ENCODE results near the gene ATG2B. TPM values are rescaled to one million over a fixed set of nuclear protein-coding genes. Genes with fewer than 3 reads are reported as not detected.

The ATG2B gene
- total RNA-seq, 1 donor from 2014 or later = 10.0 TPM

GRCh38 chr14:96235426-96235825, 127.7 kb downstream of the ATG2B start:
- H3K27ac ChIP-seq (replicated peaks) = no peak overlapping the region
- H3K4me1 ChIP-seq = no peaks in the 10 kb centered on the region
- no peaks in the 10 kb centered on the region for H3K36me3 ChIP-seq
- DNase-seq = no peak
- no peaks in the 10 kb centered on the region for H3K9me3 ChIP-seq (replicated peaks)
- intact Hi-C loops (cut with micrococcal nuclease) = no loop called here
- peaks cover 47% of the 10 kb centered on the region for H3K27me3 ChIP-seq (ENCODE audit: low read depth)
- TF ChIP-seq CTCF (IDR thresholded peaks at IDR 0.05; ENCODE audit: borderline replicate concordance) = no peak
- H3K4me3 ChIP-seq = no peak overlapping the region

GRCh38 chr14:96233661-96234060, 129.5 kb downstream of the ATG2B start:
- intact Hi-C loops (cut with micrococcal nuclease) = no loop called here

GRCh38 chr14:96232506-96232905, 130.6 kb downstream of the ATG2B start:
- H3K9me3 ChIP-seq (replicated peaks) = peaks cover 15% of the 10 kb centered on the region
- no peak overlapping the region for H3K4me3 ChIP-seq
- H3K27me3 ChIP-seq (ENCODE audit: low read depth) = peaks cover 41% of the 10 kb centered on the region
- H3K27ac ChIP-seq (replicated peaks) = no peak overlapping the region
- H3K4me1 ChIP-seq = no peaks in the 10 kb centered on the region
- intact Hi-C loops (cut with micrococcal nuclease) = no loop called here
- DNase-seq = no peak
- no peak for TF ChIP-seq CTCF (IDR thresholded peaks at IDR 0.05; ENCODE audit: borderline replicate concordance)
- no peaks in the 10 kb centered on the region for H3K36me3 ChIP-seq

More at GRCh38 chr14:96233661-96234060, 129.5 kb downstream of the ATG2B start:
- Histone ChIP-seq H3K27ac (replicated peaks) (no peak overlapping the region), H3K27me3 (ENCODE audit: low read depth) (peaks cover 40% of the 10 kb centered on the region), H3K4me3 (no peak overlapping the region), H3K9me3 (replicated peaks) (peaks cover 3% of the 10 kb centered on the region), H3K4me1 (no peaks in the 10 kb centered on the region), H3K36me3 (no peaks in the 10 kb centered on the region)
- TF ChIP-seq CTCF (IDR thresholded peaks at IDR 0.05; ENCODE audit: borderline replicate concordance) = no peak
- no peak for DNase-seq

- no peak for DNase-seq
- no peak for TF ChIP-seq CTCF (IDR thresholded peaks at IDR 0.05; ENCODE audit: borderline replicate concordance)
- H3K27ac ChIP-seq (replicated peaks) = no peak overlapping the region
- no peaks in the 10 kb centered on the region for H3K4me1 ChIP-seq
- peaks cover 34% of the 10 kb centered on the region for H3K27me3 ChIP-seq (ENCODE audit: low read depth)
- intact Hi-C loops (cut with micrococcal nuclease) = no loop called here
- H3K4me3 ChIP-seq = no peak overlapping the region
- peaks cover 15% of the 10 kb centered on the region for H3K9me3 ChIP-seq (replicated peaks)
- H3K36me3 ChIP-seq = no peaks in the 10 kb centered on the region
Measured at GRCh38 chr14:96231526-96232130, 131.5 kb downstream of the ATG2B start.

GRCh38 chr14:96231056-96231455, 132.1 kb downstream of the ATG2B start:
- no peak overlapping the region for H3K4me3 ChIP-seq
- no peaks in the 10 kb centered on the region for H3K4me1 ChIP-seq
- H3K9me3 ChIP-seq (replicated peaks) = peaks cover 15% of the 10 kb centered on the region
- intact Hi-C loops (cut with micrococcal nuclease) = no loop called here
- no peak for TF ChIP-seq CTCF (IDR thresholded peaks at IDR 0.05; ENCODE audit: borderline replicate concordance)
- H3K27me3 ChIP-seq (ENCODE audit: low read depth) = peaks cover 29% of the 10 kb centered on the region
- H3K27ac ChIP-seq (replicated peaks) = no peak overlapping the region
- H3K36me3 ChIP-seq = no peaks in the 10 kb centered on the region
- no peak for DNase-seq

Data from left ventricle myocardium inferior (tissue), 1 donor.